K562 (cell line): ENCODE results near the gene AIFM1. TPM values are rescaled to one million over a fixed set of nuclear protein-coding genes. Genes with fewer than 3 reads are reported as not detected.
A peak's percentile ranks its signal among the peaks of the same experiment; 100 is the strongest.

Experiments used
- CAMTA2 ChIP-seq: fragments of 250-450 bp; sonication (Bioruptor Pico); conservative IDR thresholded peaks from 2 replicates; pipeline ENCODE4 v1.5.1; 2022
- COPS2 ChIP-seq: fragments of 450-650 bp; conservative IDR thresholded peaks from 2 replicates; pipeline ENCODE4 v1.6.1; 2016; ENCODE audit warnings: mild to moderate bottlenecking, moderate library complexity
- HLTF ChIP-seq: fragments of 450-650 bp; IDR thresholded peaks from 2 replicates; pipeline ENCODE4 v1.6.1; 2016
- MTA2 ChIP-seq: fragments of 450-650 bp; IDR thresholded peaks from 2 replicates; pipeline ENCODE4 v1.6.1; 2016; ENCODE audit warnings: low read depth
- TGIF2 ChIP-seq: sonication (generic); formaldehyde crosslinking; IDR thresholded peaks from 2 replicates; pipeline ENCODE4 v1.8.1; 2022; ENCODE audit warnings: mild to moderate bottlenecking, missing genetic modification reagents, moderate library complexity
- TOE1 ChIP-seq, 2 experiments: fragments of 450-650 bp in 1 of 2; sonication (generic) in 1 of 2; formaldehyde crosslinking in 1 of 2; IDR thresholded peaks; 2 replicates each; pipeline versions ENCODE4 v1.7.1 to v1.8.0; 2016 to 2022; ENCODE audit warnings: borderline replicate concordance in 2 of 2, mild to moderate bottlenecking in 2 of 2, antibody characterized with exemption in 1 of 2, inconsistent platforms in 1 of 2, low read depth in 1 of 2, missing genetic modification reagents in 1 of 2, moderate library complexity in 1 of 2
- ZNF197 ChIP-seq: fragments of 200-800 bp; sonication (Bioruptor generic); IDR thresholded peaks from 2 replicates; pipeline ENCODE4 v1.6.1; 2016; ENCODE audit warnings: low read depth, missing genetic modification characterization, missing compliant biosample characterization
- polyA plus RNA-seq, 8 experiments: library from polyadenylated mRNA; depleted of rRNA in 4 of 8; stranded (reverse) in 5 of 8; unstranded in 3 of 8; fragments of >200 nt; fragmentation: Nextera tagmentation in 2 of 8; fragmentation: Illumina TruSeq in 1 of 8; extraction: Ambion mirVana in 2 of 8; extraction: Trizol in 1 of 8; gene quantifications; 2 replicates each; pipeline versions ENCODE4 v1.2.1 to v1.2.3, GENCODE V29; 2011 to 2014; ENCODE audit warnings: inconsistent platforms in 1 of 8, missing spikeins in 1 of 8
- total RNA-seq, 7 experiments: library from RNA; depleted of rRNA in 6 of 7; stranded (reverse); fragments of >200 nt in 6 of 7; fragmentation: Illumina TruSeq in 2 of 7; extraction: Trizol in 2 of 7; gene quantifications; 2 replicates each; pipeline versions ENCODE4 v1.2.1 to v1.2.3, GENCODE V29; 2011 to 2021; ENCODE audit warnings: low replicate concordance in 1 of 7
- TF ChIP-seq, protein P1 (sequence below): sonication (generic); formaldehyde crosslinking; IDR thresholded peaks from 2 replicates; pipeline ENCODE4 v1.9.0; 2022; ENCODE audit warnings: mild to moderate bottlenecking, missing genetic modification reagents
- TF ChIP-seq, protein P2 (sequence below): IDR thresholded peaks from 2 replicates; pipeline ENCODE4 v1.6.1; 2014; ENCODE audit warnings: antibody characterized with exemption
- TF ChIP-seq, protein P3 (sequence below): fragments of 450-650 bp; formaldehyde crosslinking; IDR thresholded peaks from 2 replicates; pipeline ENCODE4 v1.4.0; 2020; ENCODE audit warnings: mild to moderate bottlenecking, moderate library complexity
- TF ChIP-seq, protein P4 (sequence below): fragments of 450-650 bp; IDR thresholded peaks from 2 replicates; pipeline ENCODE4 v1.6.1; 2016; ENCODE audit warnings: mild to moderate bottlenecking, moderate library complexity

The AIFM1 gene
- total and polyA plus RNA-seq, 9 of the 15 experiments (the other 6 are each of a cell fraction or from before 2014, with no cell fraction given) = 51.0 to 117 (median 91.2) TPM

DNA sequence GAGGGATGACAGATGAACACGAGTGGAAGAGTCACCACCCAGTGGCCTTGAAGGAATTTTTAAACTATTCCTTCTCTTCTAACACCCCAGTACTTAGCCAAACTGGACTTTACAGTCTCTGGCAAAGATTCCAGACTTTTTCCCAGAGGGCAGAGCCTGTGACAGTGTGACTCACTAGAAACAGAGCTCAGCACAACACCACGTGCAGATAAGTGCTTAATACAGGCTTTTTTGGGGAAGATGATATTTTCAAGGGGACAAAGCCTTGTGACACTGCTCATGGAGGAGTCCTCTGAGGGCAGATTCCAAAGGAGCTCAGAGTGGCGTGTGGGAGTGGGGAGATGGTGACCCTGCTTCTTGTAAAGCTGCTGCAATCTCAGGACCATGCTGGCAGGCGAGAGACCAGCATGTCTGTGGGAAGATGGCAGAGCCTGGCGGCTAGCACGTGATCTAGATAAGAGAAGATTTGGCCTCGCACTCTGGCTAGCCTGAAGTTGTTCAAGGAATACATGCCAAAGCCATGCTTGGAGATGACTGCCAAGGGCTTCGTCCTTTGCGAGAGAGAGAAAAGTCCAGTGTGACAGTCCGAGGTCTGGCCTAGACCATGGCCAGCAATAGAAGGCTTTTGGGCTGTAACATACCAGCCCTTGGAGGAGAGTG lies 8.5 kb upstream of the AIFM1 start (continued):
- TF ChIP-seq, protein P1, sequence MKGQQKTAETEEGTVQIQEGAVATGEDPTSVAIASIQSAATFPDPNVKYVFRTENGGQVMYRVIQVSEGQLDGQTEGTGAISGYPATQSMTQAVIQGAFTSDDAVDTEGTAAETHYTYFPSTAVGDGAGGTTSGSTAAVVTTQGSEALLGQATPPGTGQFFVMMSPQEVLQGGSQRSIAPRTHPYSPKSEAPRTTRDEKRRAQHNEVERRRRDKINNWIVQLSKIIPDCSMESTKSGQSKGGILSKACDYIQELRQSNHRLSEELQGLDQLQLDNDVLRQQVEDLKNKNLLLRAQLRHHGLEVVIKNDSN (CRISPR knock-in tag) = peak; percentile 61
- TF ChIP-seq HLTF = no peak
- TF ChIP-seq ZNF197 (CRISPR knock-in tag) = no peak
- TF ChIP-seq TGIF2 = no peak
- TF ChIP-seq, protein P2, sequence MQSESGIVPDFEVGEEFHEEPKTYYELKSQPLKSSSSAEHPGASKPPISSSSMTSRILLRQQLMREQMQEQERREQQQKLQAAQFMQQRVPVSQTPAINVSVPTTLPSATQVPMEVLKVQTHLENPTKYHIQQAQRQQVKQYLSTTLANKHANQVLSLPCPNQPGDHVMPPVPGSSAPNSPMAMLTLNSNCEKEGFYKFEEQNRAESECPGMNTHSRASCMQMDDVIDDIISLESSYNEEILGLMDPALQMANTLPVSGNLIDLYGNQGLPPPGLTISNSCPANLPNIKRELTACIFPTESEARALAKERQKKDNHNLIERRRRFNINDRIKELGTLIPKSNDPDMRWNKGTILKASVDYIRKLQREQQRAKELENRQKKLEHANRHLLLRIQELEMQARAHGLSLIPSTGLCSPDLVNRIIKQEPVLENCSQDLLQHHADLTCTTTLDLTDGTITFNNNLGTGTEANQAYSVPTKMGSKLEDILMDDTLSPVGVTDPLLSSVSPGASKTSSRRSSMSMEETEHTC = no peak; the same call in 1 of the 2 replicates
- no peak for TF ChIP-seq MTA2
- no peak for TF ChIP-seq CAMTA2 (CRISPR knock-in tag)
- TF ChIP-seq TOE1 (IDR thresholded peaks at IDR 0.05; ENCODE audit: borderline replicate concordance) = no peak
- no peak for TF ChIP-seq TOE1 (CRISPR knock-in tag; IDR thresholded peaks at IDR 0.05; ENCODE audit: borderline replicate concordance, low read depth)
- TF ChIP-seq, protein P3, sequence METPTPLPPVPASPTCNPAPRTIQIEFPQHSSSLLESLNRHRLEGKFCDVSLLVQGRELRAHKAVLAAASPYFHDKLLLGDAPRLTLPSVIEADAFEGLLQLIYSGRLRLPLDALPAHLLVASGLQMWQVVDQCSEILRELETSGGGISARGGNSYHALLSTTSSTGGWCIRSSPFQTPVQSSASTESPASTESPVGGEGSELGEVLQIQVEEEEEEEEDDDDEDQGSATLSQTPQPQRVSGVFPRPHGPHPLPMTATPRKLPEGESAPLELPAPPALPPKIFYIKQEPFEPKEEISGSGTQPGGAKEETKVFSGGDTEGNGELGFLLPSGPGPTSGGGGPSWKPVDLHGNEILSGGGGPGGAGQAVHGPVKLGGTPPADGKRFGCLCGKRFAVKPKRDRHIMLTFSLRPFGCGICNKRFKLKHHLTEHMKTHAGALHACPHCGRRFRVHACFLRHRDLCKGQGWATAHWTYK (CRISPR knock-in tag) = peak; percentile 77; the same call in 1 of the 2 replicates
- TF ChIP-seq, protein P4, sequence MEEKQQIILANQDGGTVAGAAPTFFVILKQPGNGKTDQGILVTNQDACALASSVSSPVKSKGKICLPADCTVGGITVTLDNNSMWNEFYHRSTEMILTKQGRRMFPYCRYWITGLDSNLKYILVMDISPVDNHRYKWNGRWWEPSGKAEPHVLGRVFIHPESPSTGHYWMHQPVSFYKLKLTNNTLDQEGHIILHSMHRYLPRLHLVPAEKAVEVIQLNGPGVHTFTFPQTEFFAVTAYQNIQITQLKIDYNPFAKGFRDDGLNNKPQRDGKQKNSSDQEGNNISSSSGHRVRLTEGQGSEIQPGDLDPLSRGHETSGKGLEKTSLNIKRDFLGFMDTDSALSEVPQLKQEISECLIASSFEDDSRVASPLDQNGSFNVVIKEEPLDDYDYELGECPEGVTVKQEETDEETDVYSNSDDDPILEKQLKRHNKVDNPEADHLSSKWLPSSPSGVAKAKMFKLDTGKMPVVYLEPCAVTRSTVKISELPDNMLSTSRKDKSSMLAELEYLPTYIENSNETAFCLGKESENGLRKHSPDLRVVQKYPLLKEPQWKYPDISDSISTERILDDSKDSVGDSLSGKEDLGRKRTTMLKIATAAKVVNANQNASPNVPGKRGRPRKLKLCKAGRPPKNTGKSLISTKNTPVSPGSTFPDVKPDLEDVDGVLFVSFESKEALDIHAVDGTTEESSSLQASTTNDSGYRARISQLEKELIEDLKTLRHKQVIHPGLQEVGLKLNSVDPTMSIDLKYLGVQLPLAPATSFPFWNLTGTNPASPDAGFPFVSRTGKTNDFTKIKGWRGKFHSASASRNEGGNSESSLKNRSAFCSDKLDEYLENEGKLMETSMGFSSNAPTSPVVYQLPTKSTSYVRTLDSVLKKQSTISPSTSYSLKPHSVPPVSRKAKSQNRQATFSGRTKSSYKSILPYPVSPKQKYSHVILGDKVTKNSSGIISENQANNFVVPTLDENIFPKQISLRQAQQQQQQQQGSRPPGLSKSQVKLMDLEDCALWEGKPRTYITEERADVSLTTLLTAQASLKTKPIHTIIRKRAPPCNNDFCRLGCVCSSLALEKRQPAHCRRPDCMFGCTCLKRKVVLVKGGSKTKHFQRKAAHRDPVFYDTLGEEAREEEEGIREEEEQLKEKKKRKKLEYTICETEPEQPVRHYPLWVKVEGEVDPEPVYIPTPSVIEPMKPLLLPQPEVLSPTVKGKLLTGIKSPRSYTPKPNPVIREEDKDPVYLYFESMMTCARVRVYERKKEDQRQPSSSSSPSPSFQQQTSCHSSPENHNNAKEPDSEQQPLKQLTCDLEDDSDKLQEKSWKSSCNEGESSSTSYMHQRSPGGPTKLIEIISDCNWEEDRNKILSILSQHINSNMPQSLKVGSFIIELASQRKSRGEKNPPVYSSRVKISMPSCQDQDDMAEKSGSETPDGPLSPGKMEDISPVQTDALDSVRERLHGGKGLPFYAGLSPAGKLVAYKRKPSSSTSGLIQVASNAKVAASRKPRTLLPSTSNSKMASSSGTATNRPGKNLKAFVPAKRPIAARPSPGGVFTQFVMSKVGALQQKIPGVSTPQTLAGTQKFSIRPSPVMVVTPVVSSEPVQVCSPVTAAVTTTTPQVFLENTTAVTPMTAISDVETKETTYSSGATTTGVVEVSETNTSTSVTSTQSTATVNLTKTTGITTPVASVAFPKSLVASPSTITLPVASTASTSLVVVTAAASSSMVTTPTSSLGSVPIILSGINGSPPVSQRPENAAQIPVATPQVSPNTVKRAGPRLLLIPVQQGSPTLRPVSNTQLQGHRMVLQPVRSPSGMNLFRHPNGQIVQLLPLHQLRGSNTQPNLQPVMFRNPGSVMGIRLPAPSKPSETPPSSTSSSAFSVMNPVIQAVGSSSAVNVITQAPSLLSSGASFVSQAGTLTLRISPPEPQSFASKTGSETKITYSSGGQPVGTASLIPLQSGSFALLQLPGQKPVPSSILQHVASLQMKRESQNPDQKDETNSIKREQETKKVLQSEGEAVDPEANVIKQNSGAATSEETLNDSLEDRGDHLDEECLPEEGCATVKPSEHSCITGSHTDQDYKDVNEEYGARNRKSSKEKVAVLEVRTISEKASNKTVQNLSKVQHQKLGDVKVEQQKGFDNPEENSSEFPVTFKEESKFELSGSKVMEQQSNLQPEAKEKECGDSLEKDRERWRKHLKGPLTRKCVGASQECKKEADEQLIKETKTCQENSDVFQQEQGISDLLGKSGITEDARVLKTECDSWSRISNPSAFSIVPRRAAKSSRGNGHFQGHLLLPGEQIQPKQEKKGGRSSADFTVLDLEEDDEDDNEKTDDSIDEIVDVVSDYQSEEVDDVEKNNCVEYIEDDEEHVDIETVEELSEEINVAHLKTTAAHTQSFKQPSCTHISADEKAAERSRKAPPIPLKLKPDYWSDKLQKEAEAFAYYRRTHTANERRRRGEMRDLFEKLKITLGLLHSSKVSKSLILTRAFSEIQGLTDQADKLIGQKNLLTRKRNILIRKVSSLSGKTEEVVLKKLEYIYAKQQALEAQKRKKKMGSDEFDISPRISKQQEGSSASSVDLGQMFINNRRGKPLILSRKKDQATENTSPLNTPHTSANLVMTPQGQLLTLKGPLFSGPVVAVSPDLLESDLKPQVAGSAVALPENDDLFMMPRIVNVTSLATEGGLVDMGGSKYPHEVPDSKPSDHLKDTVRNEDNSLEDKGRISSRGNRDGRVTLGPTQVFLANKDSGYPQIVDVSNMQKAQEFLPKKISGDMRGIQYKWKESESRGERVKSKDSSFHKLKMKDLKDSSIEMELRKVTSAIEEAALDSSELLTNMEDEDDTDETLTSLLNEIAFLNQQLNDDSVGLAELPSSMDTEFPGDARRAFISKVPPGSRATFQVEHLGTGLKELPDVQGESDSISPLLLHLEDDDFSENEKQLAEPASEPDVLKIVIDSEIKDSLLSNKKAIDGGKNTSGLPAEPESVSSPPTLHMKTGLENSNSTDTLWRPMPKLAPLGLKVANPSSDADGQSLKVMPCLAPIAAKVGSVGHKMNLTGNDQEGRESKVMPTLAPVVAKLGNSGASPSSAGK = peak; percentile 94
- TF ChIP-seq COPS2 = no peak
